HG03378 (cell line): Measurements from ENCODE around the gene LSM7.
"Not testable (repeated sequence)": the region's sequence is repeated elsewhere in the genome, so short reads cannot be mapped to it uniquely, and the experiment has no call there.

Experiments
- ATAC-seq: cut with Tn5 transposase; IDR thresholded peaks from one replicate; pipeline ENCODE4 v1.9.1; 2021; ENCODE audit warnings: mild to moderate bottlenecking, moderate library complexity; ENCODE audit not compliant: unreplicated experiment

The LSM7 gene

GRCh38 chr19:2282062-2282861 is 46.1 kb downstream of the LSM7 start, which contains the start of gene PEAK3:
PEAK3 (minus strand) TSS chr19:2282175; CDS start chr19:2280931, 1,244 bp downstream.
- no peak for ATAC-seq

- ATAC-seq, result not testable (repeated sequence)
These were observed 46.9 kb downstream of the LSM7 start for GRCh38 chr19:2281265-2282061.

- no peak for ATAC-seq
These were observed 47.6 kb downstream of the LSM7 start for GRCh38 chr19:2280633-2281264.

- no peak for ATAC-seq
These were observed 49.8 kb downstream of the LSM7 start for GRCh38 chr19:2278459-2279158.

DNA sequence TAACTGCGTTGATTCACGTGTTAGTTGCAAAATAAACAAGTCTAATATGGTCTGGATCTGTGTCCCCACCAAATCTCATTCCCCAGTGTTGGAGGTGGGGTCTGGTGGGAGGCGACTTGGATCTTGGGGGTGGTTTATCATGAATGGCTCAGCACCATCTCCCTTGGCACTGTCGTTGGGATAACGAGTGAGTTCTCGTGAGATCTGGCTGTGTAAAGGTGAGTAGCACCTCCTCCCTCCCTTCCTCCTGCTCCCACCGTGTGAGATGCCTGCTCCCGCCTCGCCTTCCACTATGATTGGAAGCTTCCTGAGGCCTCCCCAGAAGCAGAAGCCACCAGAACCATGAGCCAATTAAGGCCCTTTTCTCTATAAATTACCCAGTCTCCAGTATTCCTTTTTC is 51.2 kb downstream of the LSM7 start:
- no peak for ATAC-seq

DNA sequence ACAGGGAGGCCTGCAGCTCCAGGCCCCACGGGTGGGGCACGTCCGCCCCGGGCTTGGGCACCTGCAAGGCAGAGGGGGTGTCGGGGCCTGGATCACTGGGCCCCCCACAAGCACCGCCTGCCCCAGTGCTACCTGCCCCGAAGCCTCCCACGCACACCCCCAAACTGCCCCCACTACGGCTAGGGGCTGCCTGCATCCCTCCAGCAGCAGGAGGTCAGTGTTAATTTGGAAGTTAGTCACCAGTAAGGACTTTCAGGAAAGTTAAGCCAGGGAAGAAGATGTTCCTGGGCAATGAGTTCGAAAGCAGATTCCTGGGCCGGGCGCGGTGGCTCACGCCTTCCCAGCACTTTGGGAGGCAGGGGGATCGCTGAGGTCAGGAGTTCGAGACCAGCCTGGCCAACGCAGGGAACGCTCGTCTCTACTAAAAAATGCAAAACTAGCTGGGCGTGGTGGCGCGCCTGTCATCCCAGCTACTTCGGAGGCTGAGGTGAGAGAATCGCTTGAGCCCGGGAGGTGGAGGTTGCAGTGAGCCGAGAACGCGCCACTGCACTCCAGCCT is 51.9 kb downstream of the LSM7 start:
- ATAC-seq, result no peak

DNA sequence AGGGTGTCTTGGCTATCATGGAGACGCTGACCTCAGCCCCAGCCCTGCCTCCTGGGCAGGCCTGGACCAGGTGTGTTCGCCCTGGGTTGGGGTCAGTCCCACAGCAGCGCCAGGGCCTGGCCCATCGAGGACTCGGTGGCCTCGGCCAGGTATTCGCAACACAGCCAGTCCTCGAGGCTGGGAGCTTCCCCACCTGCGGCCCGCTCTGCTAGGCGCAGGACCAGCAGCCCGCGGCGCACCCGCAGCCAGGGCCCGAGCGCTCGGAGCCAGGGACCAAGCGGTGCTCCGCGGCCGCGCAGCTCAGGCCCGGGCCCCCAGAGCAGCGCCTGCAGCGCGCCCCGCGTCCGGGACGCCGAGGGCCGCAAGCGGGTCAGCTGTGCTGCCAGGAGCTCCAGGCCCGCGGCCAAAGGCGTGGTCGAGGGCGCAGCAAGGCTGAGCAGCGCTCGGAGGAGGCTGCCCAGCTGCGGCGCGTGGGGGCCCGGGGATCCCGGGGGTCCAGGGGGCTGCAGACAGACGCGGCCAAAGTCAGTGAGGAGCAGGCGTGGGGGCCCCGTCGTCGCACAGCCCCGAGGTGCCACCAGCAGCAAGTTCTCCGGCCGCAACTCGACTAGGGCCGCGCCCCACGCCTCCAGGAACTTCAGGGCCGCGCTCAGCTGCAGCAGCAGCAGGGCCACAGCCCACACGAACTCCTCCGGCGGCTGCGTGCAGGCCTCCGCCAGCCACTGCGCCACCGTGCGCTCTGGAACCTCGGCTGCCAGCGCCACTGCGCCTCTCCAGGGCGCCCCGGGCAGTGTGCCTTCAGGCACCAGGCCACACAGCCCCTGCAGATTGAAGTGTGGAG is 52.6 kb downstream of the LSM7 start:
- no peak for ATAC-seq

- ATAC-seq, result no peak
These were observed 53.4 kb downstream of the LSM7 start for GRCh38 chr19:2274931-2275535.

DNA sequence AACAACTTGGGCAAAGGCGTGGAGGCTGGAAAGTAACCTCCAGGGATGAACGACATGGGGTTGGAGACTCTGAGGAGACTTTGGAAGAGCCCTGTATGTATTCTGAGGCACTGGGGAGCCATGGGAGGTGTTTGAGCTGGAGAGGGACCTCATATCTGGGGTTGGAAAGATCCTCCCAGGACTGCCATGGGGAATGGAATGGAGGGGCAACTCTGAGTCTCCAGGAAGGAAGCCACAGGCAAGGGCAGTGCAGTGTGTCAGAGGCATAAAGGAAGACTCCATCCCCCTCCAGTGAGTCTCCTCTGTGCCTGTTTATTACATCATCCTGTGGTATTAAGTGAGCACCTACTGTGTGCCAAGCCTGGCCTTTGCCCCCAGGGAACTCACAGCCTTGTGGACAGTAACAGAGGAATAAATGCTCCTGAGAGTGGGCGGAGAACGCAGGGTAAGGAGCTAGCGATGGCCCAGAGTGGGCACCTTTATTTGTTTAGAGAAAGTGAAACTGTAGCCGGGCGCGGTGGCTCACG is 54.1 kb downstream of the LSM7 start:
- no peak for ATAC-seq

DNA sequence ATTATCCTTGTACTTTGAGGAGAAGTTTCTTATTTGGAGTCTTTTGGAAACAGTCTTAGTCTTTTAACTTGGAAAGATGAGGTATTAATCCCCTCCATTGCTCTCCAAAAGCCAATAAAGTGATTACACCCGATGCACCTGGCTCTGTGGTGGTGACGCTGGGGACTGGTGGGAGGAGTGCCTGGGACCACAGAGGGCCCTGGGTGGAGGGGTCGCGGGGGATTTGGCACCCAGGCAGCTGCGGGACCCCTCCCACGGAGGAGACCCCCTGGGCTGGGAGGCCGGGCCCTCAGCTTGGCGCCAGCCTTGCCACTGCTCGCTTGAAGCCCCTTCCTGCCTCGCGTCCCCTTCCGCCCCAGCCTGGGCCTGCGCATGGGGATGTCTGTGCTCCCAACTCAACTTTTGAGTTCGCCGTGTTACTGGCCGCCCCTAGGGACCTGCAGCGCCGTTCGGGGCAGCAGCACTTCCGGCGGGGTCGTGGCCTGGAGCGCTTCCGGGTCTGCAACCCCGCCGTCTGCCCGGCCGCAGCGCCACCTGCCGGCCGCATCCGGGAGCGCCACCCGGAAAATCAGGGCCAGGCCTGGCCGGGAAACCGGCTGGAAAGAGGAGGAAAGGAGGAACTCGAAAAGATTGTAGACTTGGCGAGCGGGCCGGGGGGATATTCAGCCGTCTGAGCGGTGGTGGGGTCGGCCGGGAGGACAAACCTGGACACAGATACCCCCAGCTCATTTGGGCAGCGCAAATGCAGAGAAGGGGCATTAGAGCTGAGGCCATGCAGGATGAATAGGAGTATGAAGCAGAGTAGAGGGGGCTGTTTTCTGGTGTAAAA is 54.8 kb downstream of the LSM7 start:
- ATAC-seq, result no peak
